GM21576 (cell line): ENCODE measurements around the gene DARS2.
"Not testable (repeated sequence)": the region's sequence is repeated elsewhere in the genome, so short reads cannot be mapped to it uniquely, and the experiment has no call there.

Experiments
- ATAC-seq: cut with Tn5 transposase; IDR thresholded peaks from one replicate; pipeline ENCODE4 v1.9.1; 2021; ENCODE audit warnings: mild to moderate bottlenecking, moderate library complexity; ENCODE audit not compliant: unreplicated experiment

DARS2 gene

GRCh38 chr1:173860065-173860464 lies 35.6 kb downstream of the DARS2 start:
- no peak for ATAC-seq

GRCh38 chr1:173861731-173862145 lies 37.3 kb downstream of the DARS2 start:
- no peak for ATAC-seq

- not testable (repeated sequence) for ATAC-seq
Measured at GRCh38 chr1:173862146-173862768, 37.8 kb downstream of the DARS2 start.

- ATAC-seq, result no peak
Measured at GRCh38 chr1:173862769-173863223, 38.3 kb downstream of the DARS2 start.

GRCh38 chr1:173863224-173864161 lies 39.0 kb downstream of the DARS2 start:
- no peak for ATAC-seq

GRCh38 chr1:173864179-173864867 lies 39.9 kb downstream of the DARS2 start:
- ATAC-seq, result no peak

- ATAC-seq, result no peak
Measured at GRCh38 chr1:173865468-173866164, 41.1 kb downstream of the DARS2 start.

- no peak for ATAC-seq
Measured at GRCh38 chr1:173866413-173867115, 42.1 kb downstream of the DARS2 start.

- ATAC-seq, result no peak
Measured at GRCh38 chr1:173867141-173867752, 42.8 kb downstream of the DARS2 start.

- peak; percentile 66 for ATAC-seq
Measured at GRCh38 chr1:173867753-173868265, 43.3 kb downstream of the DARS2 start, which contains the start of gene GAS5. Gene GAS5 (minus strand): TSS chr1:173867989.

- ATAC-seq, result peak; percentile 54
Measured at GRCh38 chr1:173868266-173869020, 44.0 kb downstream of the DARS2 start, which contains the start of gene ZBTB37. Gene ZBTB37 (plus strand): TSS chr1:173868380. CDS start chr1:173870226, 1,846 bp downstream.

- ATAC-seq, result no peak
Measured at GRCh38 chr1:173869021-173869359, 44.5 kb downstream of the DARS2 start.

- ATAC-seq, result no peak
Measured at GRCh38 chr1:173870252-173871075, 46.0 kb downstream of the DARS2 start.

- no peak for ATAC-seq
Measured at GRCh38 chr1:173871091-173871490, 46.6 kb downstream of the DARS2 start.

- ATAC-seq, result no peak
Measured at GRCh38 chr1:173871500-173871899, 47.0 kb downstream of the DARS2 start.

GRCh38 chr1:173876732-173877131 lies 52.3 kb downstream of the DARS2 start:
- ATAC-seq, result no peak

- no peak for ATAC-seq
Measured at GRCh38 chr1:173878251-173878650, 53.8 kb downstream of the DARS2 start.

- not testable (repeated sequence) for ATAC-seq
Measured at GRCh38 chr1:173881117-173881516, 56.6 kb downstream of the DARS2 start.
